Kidney tubule cell (primary cell): ENCODE data around the gene CNOT3.

Experiments used
- DNase-seq: peaks from one replicate; pipeline ENCODE4 v3.0.0-alpha.2; 2018; ENCODE audit warnings: low spot score

CNOT3 gene

GRCh38 chr19:54149021-54149812 lies 11.7 kb downstream of the CNOT3 start:
- DNase-seq: no peak

GRCh38 chr19:54151362-54152035 lies 13.9 kb downstream of the CNOT3 start:
- no peak for DNase-seq

GRCh38 chr19:54152267-54152666 lies 14.7 kb downstream of the CNOT3 start:
- no peak for DNase-seq

GRCh38 chr19:54152878-54153524 lies 15.4 kb downstream of the CNOT3 start:
- DNase-seq: no peak

- no peak for DNase-seq
Measured at GRCh38 chr19:54153731-54154326, 16.3 kb downstream of the CNOT3 start.

- DNase-seq: no peak
Measured at GRCh38 chr19:54154603-54155345, 17.2 kb downstream of the CNOT3 start.

GRCh38 chr19:54155694-54156093 lies 18.1 kb downstream of the CNOT3 start:
- no peak for DNase-seq

- no peak for DNase-seq
Measured at GRCh38 chr19:54156490-54156889, 18.9 kb downstream of the CNOT3 start.

- no peak for DNase-seq
Measured at GRCh38 chr19:54156953-54157352, 19.4 kb downstream of the CNOT3 start.

GRCh38 chr19:54158812-54159351 lies 21.3 kb downstream of the CNOT3 start:
- DNase-seq: peak; percentile 35

- DNase-seq: peak; percentile 100
Measured at GRCh38 chr19:54159352-54160181, 22.0 kb downstream of the CNOT3 start, which contains the start of gene LENG1. TSS of gene LENG1 (minus strand) at chr19:54159721. CDS start at chr19:54159695, 26 bp downstream.

- DNase-seq: peak; percentile 31
Measured at GRCh38 chr19:54160182-54160811, 22.7 kb downstream of the CNOT3 start.

- peak; percentile 19 for DNase-seq
Measured at GRCh38 chr19:54160854-54161253, 23.3 kb downstream of the CNOT3 start.

- peak; percentile 73 for DNase-seq
Measured at GRCh38 chr19:54162241-54162805, 24.8 kb downstream of the CNOT3 start.

GRCh38 chr19:54162884-54163283 lies 25.3 kb downstream of the CNOT3 start:
- DNase-seq: no peak

GRCh38 chr19:54164369-54165068 lies 27.0 kb downstream of the CNOT3 start:
- peak; percentile 56 for DNase-seq

- no peak for DNase-seq
Measured at GRCh38 chr19:54165222-54165621, 27.7 kb downstream of the CNOT3 start.

GRCh38 chr19:54168174-54168917 lies 30.8 kb downstream of the CNOT3 start:
- DNase-seq: peak; percentile 84
